ENCODE measurements around the gene NDUFA11. TPM values are rescaled to one million over a fixed set of nuclear protein-coding genes. Genes with fewer than 3 reads are reported as not detected.
"Not testable (repeated sequence)": the region's sequence is repeated elsewhere in the genome, so short reads cannot be mapped to it uniquely, and the experiment has no call there.

Gene NDUFA11
- total RNA-seq, 1 donor from 2014 or later = 253 TPM

GRCh38 chr19:5850189-5850588, 53.4 kb downstream of the NDUFA11 start:
- no peak overlapping the region for H3K27ac Mint-ChIP-seq
- no peak for TF ChIP-seq CTCF (conservative IDR thresholded peaks at IDR 0.05)
- H3K9me3 Mint-ChIP-seq = no peaks in the 10 kb centered on the region
- H3K36me3 Mint-ChIP-seq = no peaks in the 10 kb centered on the region
- no peaks in the 10 kb centered on the region for H3K27me3 Mint-ChIP-seq
- H3K4me3 Mint-ChIP-seq = no peak overlapping the region
- no peak for DNase-seq (ENCODE audit: extremely low spot score, unreplicated experiment)
- no peaks in the 10 kb centered on the region for H3K4me1 Mint-ChIP-seq (ENCODE audit: unreplicated experiment)

GRCh38 chr19:5848621-5849020, 55.0 kb downstream of the NDUFA11 start:
- H3K27me3 Mint-ChIP-seq; H3K9me3 Mint-ChIP-seq; H3K4me1 Mint-ChIP-seq (ENCODE audit: unreplicated experiment); H3K27ac Mint-ChIP-seq; H3K4me3 Mint-ChIP-seq; DNase-seq (ENCODE audit: extremely low spot score, unreplicated experiment); H3K36me3 Mint-ChIP-seq: not testable (repeated sequence)

GRCh38 chr19:5847846-5848245, 55.7 kb downstream of the NDUFA11 start:
- H3K4me1 Mint-ChIP-seq (ENCODE audit: unreplicated experiment); DNase-seq (ENCODE audit: extremely low spot score, unreplicated experiment); H3K4me3 Mint-ChIP-seq; H3K36me3 Mint-ChIP-seq; H3K9me3 Mint-ChIP-seq; H3K27ac Mint-ChIP-seq; H3K27me3 Mint-ChIP-seq: not testable (repeated sequence)

Other genes starting within 250 kb of the NDUFA11 start
- 42.2 and 50.0 TPM in 2 replicates for gene MICOS13, start 223.3 kb downstream of the NDUFA11 start, total RNA-seq (ENCODE audit: low replicate concordance)
- gene HSD11B1L, start 222.8 kb downstream of the NDUFA11 start, total RNA-seq (ENCODE audit: low replicate concordance) = 6.2 and 11.0 TPM in 2 replicates
- 1,016 and 1,024 TPM in 2 replicates for gene RPL36, start 213.5 kb downstream of the NDUFA11 start, total RNA-seq (ENCODE audit: low replicate concordance)
- gene LONP1, start 183.6 kb downstream of the NDUFA11 start, total RNA-seq (ENCODE audit: low replicate concordance) = 68.0 and 74.0 TPM in 2 replicates
- gene CATSPERD, start 183.2 kb downstream of the NDUFA11 start, total RNA-seq (ENCODE audit: low replicate concordance) = 0.41 TPM in 1 of 2 replicates, not detected in the other
- 3.3 and 5.2 TPM in 2 replicates for gene PRR22, start 119.0 kb downstream of the NDUFA11 start, total RNA-seq (ENCODE audit: low replicate concordance)
- gene DUS3L, start 112.6 kb downstream of the NDUFA11 start, total RNA-seq (ENCODE audit: low replicate concordance) = 38.6 and 45.0 TPM in 2 replicates
- 2.8 and 5.4 TPM in 2 replicates for gene NRTN, start 98.7 kb downstream of the NDUFA11 start, total RNA-seq (ENCODE audit: low replicate concordance)
- 0.87 and 1.4 TPM in 2 replicates for gene FUT6, start 64.1 kb downstream of the NDUFA11 start, total RNA-seq (ENCODE audit: low replicate concordance)
- 6.6 and 16.3 TPM in 2 replicates for gene FUT3, start 52.3 kb downstream of the NDUFA11 start, total RNA-seq (ENCODE audit: low replicate concordance)
- 0.17 TPM in 1 of 2 replicates, not detected in the other for gene FUT5, start 33.2 kb downstream of the NDUFA11 start, total RNA-seq (ENCODE audit: low replicate concordance)
- gene VMAC, start 1.1 kb upstream of the NDUFA11 start, total RNA-seq (ENCODE audit: low replicate concordance) = 7.1 and 7.4 TPM in 2 replicates
- 13.9 and 14.1 TPM in 2 replicates for gene CAPS, start 10.5 kb upstream of the NDUFA11 start, total RNA-seq (ENCODE audit: low replicate concordance)
- 75.5 and 92.4 TPM in 2 replicates for gene RANBP3, start 74.3 kb upstream of the NDUFA11 start, total RNA-seq (ENCODE audit: low replicate concordance)
- 7.0 and 18.0 TPM in 2 replicates for gene RFX2, start 206.7 kb upstream of the NDUFA11 start, total RNA-seq (ENCODE audit: low replicate concordance)
- not detected in 2 replicates for gene ACSBG2, start 231.9 kb upstream of the NDUFA11 start, total RNA-seq (ENCODE audit: low replicate concordance)

All from type B pancreatic cell (in vitro differentiated cells).